ENCODE results near the gene MVB12B.

GRCh38 chr9:126400571-126400970 is 73.9 kb downstream of the MVB12B start:
- TF ChIP-seq CTCF (IDR thresholded peaks at IDR 0.05) (no peak), POLR2A (IDR thresholded peaks at IDR 0.05) (no peak), POLR2AphosphoS5 (IDR thresholded peaks at IDR 0.05) (no peak)
